ENCODE data around the gene EFNA1. TPM values are rescaled to one million over a fixed set of nuclear protein-coding genes. Genes with fewer than 3 reads are reported as not detected.

The EFNA1 gene
- total RNA-seq (2022; extraction: Qiagen RNA extraction) = 16.4 to 24.1 TPM (median 18.9 TPM) in 5 replicates

GRCh38 chr1:155127105-155127966, at the start of gene EFNA1:
TSS of gene EFNA1 (plus strand) at chr1:155127876. CDS start at chr1:155127978, 102 bp downstream.

GRCh38 chr1:155078469-155079209, 49.0 kb upstream of the EFNA1 start, which contains the start of gene EFNA3:
TSS of gene EFNA3 (plus strand) at chr1:155078837. CDS start at chr1:155078942, 105 bp downstream.

GRCh38 chr1:155135415-155136028, 7.8 kb downstream of the EFNA1 start, which contains the start of gene SLC50A1:
TSS of gene SLC50A1 (plus strand) at chr1:155135852. CDS start at chr1:155135912, 60 bp downstream.

GRCh38 chr1:155139895-155140629, 12.4 kb downstream of the EFNA1 start, which contains the start of gene DPM3:
TSS of gene DPM3 (minus strand) at chr1:155140531. CDS start at chr1:155140240, 291 bp downstream.

GRCh38 chr1:155172732-155173477, 45.2 kb downstream of the EFNA1 start, which contains the start of gene KRTCAP2:
TSS of gene KRTCAP2 (minus strand) at chr1:155173304. CDS start at chr1:155173224, 80 bp downstream.

GRCh38 chr1:155173478-155174323, 46.0 kb downstream of the EFNA1 start, which contains the start of gene TRIM46:
TSS of gene TRIM46 (plus strand) at chr1:155173849. CDS start at chr1:155173967, 118 bp downstream.

Other genes with a start within 250 kb of the EFNA1 start
- gene PMVK, start 191.2 kb upstream of the EFNA1 start, total RNA-seq (2022; extraction: Qiagen RNA extraction) = 41.4 to 44.4 TPM (median 42.1 TPM) in 5 replicates
- gene PBXIP1, start 171.8 kb upstream of the EFNA1 start, total RNA-seq (2022; extraction: Qiagen RNA extraction) = 11.9 to 16.0 TPM (median 14.4 TPM) in 5 replicates
- gene PYGO2, start 166.1 kb upstream of the EFNA1 start, total RNA-seq (2022; extraction: Qiagen RNA extraction) = 19.4 to 23.1 TPM (median 22.1 TPM) in 5 replicates
- 209 to 336 TPM (median 304 TPM) in 5 replicates for gene SHC1, start 157.1 kb upstream of the EFNA1 start, total RNA-seq (2022; extraction: Qiagen RNA extraction)
- 301 to 343 TPM (median 324 TPM) in 5 replicates for gene CKS1B, start 153.2 kb upstream of the EFNA1 start, total RNA-seq (2022; extraction: Qiagen RNA extraction)
- gene FLAD1, start 144.5 kb upstream of the EFNA1 start, total RNA-seq (2022; extraction: Qiagen RNA extraction) = 39.1 to 45.0 TPM (median 43.1 TPM) in 5 replicates
- not detected in 5 replicates for gene LENEP, start 134.3 kb upstream of the EFNA1 start, total RNA-seq (2022; extraction: Qiagen RNA extraction)
- 38.8 to 58.2 TPM (median 53.7 TPM) in 5 replicates for gene ZBTB7B, start 125.1 kb upstream of the EFNA1 start, total RNA-seq (2022; extraction: Qiagen RNA extraction)
- gene DCST2, start 94.1 kb upstream of the EFNA1 start, total RNA-seq (2022; extraction: Qiagen RNA extraction) = 0.30 to 1.1 TPM (median 0.73 TPM) in 5 replicates
- gene DCST1, start 94.1 kb upstream of the EFNA1 start, total RNA-seq (2022; extraction: Qiagen RNA extraction) = 0.05 to 0.06 TPM (median 0.06 TPM) in 3 of 5 replicates, not detected in the others
- 68.8 to 122 TPM (median 111 TPM) in 5 replicates for gene ADAM15, start 76.6 kb upstream of the EFNA1 start, total RNA-seq (2022; extraction: Qiagen RNA extraction)
- 14.0 to 17.2 TPM (median 14.8 TPM) in 5 replicates for gene EFNA4, start 64.1 kb upstream of the EFNA1 start, total RNA-seq (2022; extraction: Qiagen RNA extraction)
- 12.6 to 15.3 TPM (median 13.8 TPM) in 5 replicates for gene EFNA3, start 49.0 kb upstream of the EFNA1 start, total RNA-seq (2022; extraction: Qiagen RNA extraction)
- gene SLC50A1, start 8.0 kb downstream of the EFNA1 start, total RNA-seq (2022; extraction: Qiagen RNA extraction) = 30.9 to 37.0 TPM (median 32.7 TPM) in 5 replicates
- 63.4 to 82.2 TPM (median 77.7 TPM) in 5 replicates for gene DPM3, start 12.7 kb downstream of the EFNA1 start, total RNA-seq (2022; extraction: Qiagen RNA extraction)
- gene KRTCAP2, start 45.4 kb downstream of the EFNA1 start, total RNA-seq (2022; extraction: Qiagen RNA extraction) = 221 to 270 TPM (median 241 TPM) in 5 replicates
- 1.8 to 2.9 TPM (median 2.5 TPM) in 5 replicates for gene TRIM46, start 46.0 kb downstream of the EFNA1 start, total RNA-seq (2022; extraction: Qiagen RNA extraction)
- gene THBS3, start 80.0 kb downstream of the EFNA1 start, total RNA-seq (2022; extraction: Qiagen RNA extraction) = 5.1 to 10.0 TPM (median 7.6 TPM) in 5 replicates
- gene MTX1, start 80.8 kb downstream of the EFNA1 start, total RNA-seq (2022; extraction: Qiagen RNA extraction) = 64.1 to 69.8 TPM (median 65.5 TPM) in 5 replicates
- 24.9 to 39.5 TPM (median 37.9 TPM) in 5 replicates for gene ENTREP3, start 127.6 kb downstream of the EFNA1 start, total RNA-seq (2022; extraction: Qiagen RNA extraction)
- 92.3 to 126 TPM (median 116 TPM) in 5 replicates for gene SCAMP3, start 134.5 kb downstream of the EFNA1 start, total RNA-seq (2022; extraction: Qiagen RNA extraction)
- 14.9 to 27.8 TPM (median 25.9 TPM) in 5 replicates for gene CLK2, start 145.6 kb downstream of the EFNA1 start, total RNA-seq (2022; extraction: Qiagen RNA extraction)
- gene HCN3, start 149.6 kb downstream of the EFNA1 start, total RNA-seq (2022; extraction: Qiagen RNA extraction) = 3.1 to 5.7 TPM (median 5.4 TPM) in 5 replicates
- not detected in 5 replicates for gene PKLR, start 173.6 kb downstream of the EFNA1 start, total RNA-seq (2022; extraction: Qiagen RNA extraction)
- gene FDPS, start 181.0 kb downstream of the EFNA1 start, total RNA-seq (2022; extraction: Qiagen RNA extraction) = 164 to 188 TPM (median 168 TPM) in 5 replicates
- gene RUSC1, start 193.0 kb downstream of the EFNA1 start, total RNA-seq (2022; extraction: Qiagen RNA extraction) = 35.2 to 46.8 TPM (median 45.3 TPM) in 5 replicates